ENCODE data around the gene AKAP1.
A peak's percentile ranks its signal among the peaks of the same experiment; 100 is the strongest.

AKAP1 gene

DNA sequence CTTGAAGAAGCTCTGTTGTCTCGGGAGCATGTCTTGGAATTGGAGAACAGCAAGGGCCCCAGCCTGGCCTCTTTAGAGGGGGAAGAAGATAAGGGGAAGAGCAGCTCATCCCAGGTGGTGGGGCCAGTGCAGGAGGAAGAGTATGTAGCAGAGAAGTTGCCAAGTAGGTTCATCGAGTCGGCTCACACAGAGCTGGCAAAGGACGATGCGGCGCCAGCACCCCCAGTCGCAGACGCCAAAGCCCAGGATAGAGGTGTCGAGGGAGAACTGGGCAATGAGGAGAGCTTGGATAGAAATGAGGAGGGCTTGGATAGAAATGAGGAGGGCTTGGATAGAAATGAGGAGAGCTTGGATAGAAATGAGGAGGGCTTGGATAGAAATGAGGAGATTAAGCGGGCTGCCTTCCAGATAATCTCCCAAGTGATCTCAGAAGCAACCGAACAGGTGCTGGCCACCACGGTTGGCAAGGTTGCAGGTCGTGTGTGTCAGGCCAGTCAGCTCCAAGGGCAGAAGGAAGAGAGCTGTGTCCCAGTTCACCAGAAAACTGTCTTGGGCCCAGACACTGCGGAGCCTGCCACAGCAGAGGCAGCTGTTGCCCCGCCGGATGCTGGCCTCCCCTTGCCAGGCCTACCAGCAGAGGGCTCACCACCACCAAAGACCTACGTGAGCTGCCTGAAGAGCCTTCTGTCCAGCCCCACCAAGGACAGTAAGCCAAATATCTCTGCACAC, 21.2 kb downstream of the AKAP1 start:
- no peak for DNase-seq

DNA sequence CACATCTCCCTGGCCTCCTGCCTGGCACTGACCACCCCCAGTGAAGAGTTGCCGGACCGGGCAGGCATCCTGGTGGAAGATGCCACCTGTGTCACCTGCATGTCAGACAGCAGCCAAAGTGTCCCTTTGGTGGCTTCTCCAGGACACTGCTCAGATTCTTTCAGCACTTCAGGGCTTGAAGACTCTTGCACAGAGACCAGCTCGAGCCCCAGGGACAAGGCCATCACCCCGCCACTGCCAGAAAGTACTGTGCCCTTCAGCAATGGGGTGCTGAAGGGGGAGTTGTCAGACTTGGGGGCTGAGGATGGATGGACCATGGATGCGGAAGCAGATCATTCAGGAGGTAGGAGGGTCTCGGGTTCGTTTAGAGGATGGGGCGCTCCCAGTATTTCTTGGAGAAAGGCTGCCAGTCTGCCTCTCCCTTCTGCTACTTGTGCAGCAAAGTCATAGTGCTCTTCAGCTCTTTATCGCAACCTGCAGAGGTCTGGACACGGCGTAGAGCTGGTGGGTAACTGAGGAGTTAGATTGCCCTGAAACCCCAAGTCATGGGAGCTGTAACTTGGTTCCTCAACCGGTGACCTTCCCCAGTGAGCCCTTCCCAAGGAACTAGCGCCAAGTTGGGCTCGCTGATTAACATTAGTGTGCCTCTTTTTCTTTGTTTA, 21.9 kb downstream of the AKAP1 start:
- DNase-seq: no peak

DNA sequence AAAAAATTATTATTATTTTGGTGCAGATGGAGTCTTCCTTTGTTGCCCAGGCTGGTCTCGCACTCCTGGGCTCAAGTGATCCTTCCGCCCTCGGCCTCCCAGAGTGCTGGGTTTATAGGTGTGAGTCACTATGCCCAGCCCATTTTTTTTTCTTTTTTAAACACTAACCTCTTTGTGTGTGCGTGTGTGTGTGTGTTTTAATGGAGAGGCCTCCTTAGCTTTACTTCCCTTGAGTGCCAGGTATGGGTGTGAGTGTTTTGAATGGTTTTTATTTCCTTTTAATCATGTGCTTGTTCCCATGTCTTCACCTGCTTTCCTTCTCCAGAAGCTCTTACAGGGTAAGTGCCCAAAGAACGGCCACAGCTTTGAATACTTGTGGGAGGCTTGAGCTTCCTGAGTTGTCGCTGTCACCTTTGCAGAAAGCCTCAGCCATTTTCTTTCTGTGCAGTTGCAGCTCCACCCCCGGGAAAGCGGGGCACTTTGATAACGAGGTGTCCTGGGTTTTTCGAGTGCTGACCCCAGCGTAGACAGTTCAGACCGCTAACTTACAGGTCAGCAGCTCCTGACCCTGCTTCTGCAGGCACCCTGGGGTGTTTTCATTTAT, 22.6 kb downstream of the AKAP1 start:
- no peak for DNase-seq

DNA sequence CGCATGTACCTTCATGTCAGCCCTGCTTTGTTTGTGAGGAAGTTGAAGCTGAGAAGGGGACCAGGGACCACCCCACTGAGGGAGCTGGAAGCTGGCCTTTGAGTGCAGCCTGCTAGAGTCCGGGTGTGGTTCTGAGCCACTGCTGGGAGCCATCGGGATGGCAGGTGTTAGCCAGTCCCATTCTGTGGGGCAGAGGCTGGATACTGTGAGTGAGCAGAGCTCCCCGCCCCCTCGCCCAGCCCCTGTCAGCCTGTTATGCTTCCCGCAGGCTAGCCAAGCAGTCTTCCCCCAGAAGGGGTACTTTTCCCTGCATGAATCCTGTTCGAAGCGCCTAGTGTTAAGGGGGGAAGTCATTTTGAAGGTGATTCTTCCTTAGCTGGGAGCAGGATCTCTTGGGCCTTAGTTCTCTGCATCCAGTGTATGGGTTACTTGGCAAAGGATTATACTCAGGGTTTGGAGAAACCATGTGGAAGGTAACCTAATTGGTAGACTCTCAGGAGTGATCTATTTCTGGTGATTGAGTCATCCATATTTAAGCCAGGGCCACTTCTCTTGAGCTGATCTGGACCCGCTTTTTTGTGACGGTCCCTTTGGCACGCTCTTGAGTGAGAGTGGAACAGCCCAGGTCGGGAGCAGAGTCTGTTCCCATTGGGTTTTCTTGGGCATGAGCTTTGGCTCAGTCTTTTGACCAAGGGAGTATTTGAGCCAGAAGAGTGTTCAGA, 23.8 kb downstream of the AKAP1 start:
- DNase-seq: no peak

DNA sequence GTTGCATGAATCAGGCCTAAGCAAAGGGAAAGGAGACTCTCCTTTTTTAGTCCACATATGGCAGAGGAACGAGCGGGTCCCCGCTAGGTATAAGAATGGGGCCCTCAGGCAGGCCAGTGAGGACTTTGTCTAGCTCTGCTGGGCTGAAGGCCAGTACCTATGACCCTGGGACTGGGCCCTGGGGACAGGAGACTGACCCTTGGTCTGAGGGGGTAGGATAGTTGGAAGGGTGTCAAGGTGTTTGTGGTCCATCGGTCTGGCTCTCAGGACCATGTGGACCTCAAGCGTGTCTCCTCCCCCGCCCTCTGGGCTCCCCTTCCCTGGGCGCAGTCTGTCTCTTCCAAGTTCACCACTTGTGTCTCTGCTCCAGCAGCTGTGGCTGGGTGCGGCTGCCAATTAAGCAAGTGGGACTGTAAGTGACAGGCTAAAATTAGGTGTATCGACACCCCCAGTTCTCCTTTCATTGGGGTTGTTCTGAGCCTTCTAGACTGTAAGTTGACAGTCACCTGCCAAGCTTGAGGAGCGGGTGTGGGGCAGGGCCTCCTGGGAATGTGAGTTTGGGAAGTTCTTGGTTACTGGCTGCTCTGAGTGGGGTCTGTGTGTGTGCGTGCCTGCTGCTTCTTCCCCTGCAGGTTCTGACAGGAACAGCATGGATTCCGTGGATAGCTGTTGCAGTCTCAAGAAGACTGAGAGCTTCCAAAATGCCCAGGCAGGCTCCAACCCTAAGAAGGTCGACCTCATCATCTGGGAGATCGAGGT, 24.5 kb downstream of the AKAP1 start:
- DNase-seq: no peak

DNA sequence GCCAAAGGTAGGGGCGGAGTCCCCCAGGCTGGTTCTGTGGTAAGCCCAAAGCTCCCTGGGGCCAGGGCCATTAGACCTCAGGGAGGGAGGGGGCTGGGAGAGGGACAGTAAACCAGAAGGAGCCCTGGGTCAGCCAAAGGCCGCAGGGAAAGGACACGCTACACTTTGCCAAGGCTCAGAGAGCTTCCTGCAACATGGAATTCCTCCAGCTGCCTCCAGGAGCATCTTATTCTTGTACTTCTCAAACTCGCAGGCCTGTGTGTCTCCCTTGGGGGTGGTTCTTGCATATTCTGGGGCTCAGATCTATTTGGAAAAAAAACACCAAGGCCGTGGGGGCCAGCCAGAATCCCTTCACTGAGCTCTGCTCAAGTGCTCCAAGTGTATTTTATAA, 25.1 kb downstream of the AKAP1 start:
- no peak for DNase-seq

DNA sequence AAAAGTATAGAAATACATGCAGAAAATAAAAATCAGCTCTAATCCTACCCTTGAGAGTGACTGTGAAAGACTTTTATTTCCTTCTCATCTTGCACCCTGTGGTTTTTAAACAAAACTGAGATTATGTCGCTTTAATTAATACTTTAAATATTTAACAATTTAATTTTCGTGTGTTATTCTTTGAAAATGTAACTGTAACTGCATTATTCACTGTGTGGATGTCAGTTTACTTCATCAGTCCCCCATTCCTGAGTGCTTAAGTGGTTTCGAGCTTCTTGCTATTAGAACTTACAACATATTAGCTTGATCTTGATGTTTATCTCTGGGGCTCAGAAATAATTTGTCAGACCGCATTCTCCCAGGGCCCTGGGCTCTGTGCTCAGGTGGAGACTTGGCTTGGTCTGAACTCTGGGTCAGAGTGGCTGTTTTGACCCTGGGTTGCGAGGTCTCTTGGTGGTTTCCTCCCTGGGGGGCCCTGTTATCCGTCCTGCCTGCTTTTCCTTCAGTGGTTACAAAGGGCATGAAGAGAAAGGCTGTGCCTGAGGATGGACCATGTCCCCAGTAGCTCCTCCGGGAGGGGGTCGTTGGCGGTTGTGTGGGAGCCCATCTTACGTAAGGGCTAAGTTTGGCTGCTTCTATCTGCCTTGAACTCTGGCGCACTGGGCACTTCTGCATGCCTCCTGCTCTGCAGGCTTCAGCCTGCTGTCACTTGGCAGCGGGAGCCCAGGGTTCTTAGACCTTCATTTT, 25.7 kb downstream of the AKAP1 start:
- peak; percentile 81 for DNase-seq

DNA sequence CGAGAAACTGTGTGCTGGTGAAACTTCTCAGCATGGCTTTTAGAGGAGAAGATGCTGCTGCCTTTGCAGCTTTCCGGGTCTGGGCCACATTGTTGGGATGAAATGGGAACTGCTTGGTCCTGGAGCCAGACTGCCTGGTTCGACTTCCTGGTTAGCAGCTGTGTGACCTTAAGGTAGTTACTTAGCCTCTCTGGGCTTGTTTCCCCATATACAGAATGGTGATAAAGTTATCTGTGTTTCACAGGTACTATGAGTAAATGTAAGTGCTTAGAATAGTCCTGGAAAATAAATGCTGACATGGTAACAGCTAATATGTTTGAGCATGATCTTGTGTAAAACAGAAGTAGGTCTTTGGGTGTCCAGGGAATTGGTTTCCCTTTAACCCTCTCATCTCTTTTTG, 26.3 kb downstream of the AKAP1 start:
- no peak for DNase-seq

DNA sequence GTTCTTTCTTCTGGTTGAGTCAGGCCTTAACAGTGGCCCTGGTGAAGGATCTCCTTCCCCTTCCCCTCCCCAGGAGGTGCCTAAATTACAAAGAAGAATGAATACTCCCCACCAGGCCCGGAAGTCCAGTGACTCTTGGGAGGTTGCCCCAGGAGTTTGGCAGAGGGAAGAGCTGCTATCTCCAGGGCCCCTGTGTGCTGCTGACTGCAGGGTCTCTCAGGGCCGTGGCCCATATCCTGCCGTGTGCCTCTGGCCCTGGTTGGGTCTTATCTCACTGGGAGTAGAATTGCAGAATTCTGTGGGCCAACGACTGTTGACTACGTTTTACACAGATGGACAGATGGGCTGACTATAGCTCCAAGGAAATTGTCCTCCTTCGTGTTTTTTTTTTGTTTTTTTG, 28.0 kb downstream of the AKAP1 start:
- peak; percentile 15 for DNase-seq

DNA sequence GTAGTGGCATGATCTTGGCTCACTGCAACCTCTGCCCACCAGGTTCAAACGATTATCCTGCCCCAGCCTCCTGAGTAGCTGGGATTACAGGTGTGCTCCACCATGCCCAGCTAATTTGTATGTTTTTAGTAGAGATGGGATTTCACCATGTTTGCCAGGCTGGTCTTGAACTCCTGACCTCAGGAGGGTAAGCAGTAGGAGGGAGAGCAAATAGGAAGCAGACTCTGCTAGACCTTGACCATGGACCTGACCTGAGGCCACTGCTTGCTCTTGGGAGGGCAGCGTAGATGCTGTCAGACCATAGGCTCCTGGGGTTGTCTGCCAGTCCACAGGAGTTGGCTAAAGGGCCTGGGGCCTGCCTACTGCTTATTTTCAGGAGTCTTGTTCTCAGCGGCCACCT, 28.6 kb downstream of the AKAP1 start:
- DNase-seq: no peak

DNA sequence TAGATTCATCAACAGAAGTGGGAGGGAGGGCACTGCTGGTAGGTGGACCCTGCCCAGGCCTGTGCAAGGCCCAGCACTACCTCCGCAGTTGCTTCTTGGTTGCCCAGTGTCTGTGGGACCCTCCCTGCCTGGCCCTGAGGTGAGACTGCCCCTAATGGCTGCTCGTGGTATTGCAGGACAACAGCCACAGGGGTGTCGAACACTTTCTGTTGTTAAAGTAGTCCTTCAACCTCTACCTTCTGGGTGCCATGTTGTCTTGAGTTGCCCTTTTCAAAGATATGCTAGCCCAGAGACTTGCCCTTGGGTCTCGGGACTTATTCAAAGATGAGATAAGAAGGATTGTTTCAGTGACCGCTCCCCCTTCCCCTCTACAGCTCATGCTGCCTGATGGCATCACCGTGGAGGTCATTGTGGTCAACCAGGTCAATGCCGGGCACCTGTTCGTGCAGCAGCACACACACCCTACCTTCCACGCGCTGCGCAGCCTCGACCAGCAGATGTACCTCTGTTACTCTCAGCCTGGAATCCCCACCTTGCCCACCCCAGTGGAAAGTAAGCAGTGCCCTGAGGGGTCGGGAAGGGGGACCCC, 29.1 kb downstream of the AKAP1 start:
- no peak for DNase-seq

DNA sequence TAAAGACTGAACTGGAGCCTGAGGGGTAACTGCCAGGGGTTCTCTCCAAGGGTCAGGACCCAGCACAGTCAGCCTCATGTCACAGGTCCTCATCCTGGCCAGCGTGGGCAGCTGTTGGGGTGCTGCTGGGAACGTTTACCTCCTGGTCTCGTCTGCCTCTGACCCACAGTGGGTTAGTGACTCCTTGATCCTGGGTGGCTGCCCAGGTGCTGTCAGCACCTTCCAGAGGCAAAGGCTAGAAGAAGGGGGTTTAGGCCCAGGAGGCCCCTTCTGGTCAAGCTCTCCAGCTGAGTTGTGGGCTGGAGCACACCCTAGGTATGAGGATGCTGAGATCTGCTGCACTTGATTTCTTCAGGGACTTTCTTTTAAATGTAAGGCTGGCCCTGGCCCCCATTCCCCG, 30.3 kb downstream of the AKAP1 start:
- no peak for DNase-seq

DNA sequence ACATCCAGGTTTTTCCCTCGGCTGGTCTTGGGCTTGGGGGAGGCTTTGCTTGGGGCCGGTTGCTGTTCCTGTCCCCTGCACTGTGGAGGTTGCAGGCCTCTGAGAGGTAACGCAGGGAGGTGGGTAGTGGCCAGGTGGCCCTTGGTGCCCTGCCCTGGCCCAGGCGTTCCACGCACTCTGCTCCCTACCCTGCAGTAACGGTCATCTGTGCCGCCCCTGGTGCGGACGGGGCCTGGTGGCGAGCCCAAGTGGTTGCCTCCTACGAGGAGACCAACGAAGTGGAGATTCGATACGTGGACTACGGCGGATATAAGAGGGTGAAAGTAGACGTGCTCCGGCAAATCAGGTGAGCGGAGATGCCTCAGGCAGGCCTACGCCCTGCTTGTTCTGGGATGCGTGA, 30.9 kb downstream of the AKAP1 start:
- DNase-seq: no peak

DNA sequence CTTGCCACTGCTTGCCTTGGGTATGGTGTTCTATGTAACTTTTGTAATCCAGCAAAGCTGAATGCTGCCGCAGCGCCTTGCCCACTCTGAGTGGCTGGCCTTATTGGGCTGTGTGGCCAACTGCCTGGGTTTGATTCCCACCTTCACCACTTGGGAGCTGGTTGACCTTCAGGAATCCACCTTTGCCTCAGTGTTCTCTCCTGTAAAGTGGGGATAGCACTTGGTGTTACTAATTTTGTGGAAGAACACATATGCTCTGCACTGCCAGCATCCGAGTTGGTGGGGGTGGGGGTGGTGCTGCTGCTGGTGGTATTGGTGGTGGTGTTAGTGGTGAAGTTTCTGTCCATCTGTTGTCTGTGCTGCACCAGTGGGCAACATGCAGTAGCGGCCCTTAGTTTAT, 32.8 kb downstream of the AKAP1 start:
- DNase-seq: no peak

DNA sequence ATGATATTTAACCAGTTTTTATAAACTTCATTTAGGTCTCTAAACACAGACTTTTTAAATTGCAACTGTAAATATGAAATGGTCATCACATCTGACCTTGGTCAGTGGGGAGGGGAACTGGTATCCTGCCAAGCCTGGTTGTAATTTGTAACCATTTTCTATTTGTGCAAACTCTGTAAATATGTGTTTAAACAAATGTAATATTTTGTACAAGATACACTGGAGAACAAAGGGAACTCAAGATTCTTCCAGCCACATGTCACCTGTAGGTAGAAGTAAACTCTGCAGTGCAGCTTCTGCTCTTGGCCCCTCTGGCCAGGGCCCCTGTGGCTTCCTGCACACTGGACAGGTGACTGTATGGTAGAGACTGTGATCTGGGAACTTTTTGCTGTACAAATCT, 35.8 kb downstream of the AKAP1 start:
- no peak for DNase-seq

DNA sequence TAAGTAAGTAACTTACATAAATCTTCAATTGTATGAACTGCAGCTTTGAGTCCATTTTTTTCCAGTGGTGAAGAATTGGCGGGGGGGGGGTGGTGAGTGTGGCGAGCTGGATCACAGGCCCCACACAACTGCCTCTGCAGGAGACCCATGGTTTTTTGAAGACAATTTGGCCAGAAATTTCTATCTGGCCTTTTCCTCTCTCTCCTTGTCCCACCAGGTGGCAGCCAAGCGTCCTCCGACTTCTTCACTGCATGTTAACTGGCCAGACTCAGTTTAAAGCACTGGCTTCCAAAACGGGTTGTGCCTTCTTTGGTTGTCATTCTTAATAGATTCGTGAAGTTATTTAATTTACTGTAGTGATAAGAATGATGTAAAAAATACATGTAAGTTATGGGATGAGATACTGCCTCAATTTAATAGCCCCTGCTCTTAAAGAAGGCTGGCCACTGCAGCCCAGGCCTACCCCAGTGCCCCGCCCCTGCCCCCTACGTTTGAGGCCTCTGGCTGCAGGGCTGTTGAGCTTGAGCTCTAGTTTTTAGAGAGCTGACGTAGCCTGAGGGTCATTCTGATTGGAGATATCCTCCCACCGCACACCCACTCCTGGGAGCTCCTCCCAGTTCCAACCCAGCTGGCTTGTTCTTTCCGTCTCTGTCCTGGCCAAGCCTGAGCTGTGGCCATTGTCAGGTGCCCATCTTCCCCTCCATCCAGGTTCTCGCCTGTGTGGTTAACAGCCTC, 36.4 kb downstream of the AKAP1 start:
- no peak for DNase-seq

DNA sequence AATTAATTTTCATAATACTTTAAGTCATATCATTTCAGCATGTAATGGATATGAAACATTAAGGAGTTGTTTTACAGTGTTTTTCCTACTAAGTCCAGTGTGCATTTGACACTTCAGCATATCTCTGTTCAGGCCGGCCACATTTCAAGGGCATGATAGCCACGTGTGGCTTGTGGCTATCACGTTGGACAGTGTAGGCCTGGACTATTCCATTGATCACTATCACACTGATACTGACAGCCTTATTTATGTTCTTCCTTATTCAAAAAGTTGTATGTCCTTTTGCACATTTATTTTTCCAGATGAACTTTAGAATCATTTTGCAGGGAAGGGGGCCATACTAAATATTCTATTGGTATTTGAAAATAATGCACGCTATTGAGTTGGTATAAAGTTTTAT, 39.0 kb downstream of the AKAP1 start:
- DNase-seq: no peak

DNA sequence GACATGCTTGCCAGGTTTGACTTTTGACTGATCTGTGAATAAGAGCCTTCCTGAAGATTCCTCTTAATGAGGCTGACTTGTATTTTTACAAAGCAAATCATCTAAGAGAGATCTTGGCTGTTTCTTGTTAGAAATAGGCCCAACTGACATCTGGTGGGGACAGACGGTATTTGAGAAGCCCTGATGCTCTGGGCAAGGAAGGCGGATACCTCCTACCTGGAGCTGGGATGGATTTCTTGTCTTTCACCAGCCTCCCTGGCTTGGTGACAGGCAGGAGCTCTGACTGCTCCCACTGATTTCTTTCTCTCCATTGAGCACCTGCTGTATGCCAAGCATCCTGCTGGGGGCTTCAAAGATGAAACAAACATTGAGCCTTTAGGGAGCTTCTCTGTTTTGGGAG, 40.4 kb downstream of the AKAP1 start:
- DNase-seq: no peak

DNA sequence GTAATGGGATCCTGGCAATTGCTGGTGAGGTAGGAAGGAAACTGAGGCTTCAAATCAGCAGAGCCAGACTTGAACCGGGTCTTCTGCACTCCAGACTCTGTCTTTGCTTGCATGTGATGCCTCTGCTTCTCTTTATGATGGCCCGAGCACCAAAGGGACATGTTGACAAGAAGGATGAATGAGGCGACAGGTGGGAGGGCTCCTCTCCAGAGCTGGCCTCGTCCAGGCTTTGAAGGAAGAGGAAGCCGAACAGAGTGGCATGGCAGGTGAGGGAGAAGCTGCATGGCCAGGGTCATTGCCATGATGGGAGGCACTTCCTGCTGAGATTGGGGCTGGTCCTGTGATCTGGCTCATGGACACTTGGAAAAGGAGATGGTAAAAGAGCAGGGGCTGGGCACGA, 40.8 kb downstream of the AKAP1 start:
- no peak for DNase-seq

DNA sequence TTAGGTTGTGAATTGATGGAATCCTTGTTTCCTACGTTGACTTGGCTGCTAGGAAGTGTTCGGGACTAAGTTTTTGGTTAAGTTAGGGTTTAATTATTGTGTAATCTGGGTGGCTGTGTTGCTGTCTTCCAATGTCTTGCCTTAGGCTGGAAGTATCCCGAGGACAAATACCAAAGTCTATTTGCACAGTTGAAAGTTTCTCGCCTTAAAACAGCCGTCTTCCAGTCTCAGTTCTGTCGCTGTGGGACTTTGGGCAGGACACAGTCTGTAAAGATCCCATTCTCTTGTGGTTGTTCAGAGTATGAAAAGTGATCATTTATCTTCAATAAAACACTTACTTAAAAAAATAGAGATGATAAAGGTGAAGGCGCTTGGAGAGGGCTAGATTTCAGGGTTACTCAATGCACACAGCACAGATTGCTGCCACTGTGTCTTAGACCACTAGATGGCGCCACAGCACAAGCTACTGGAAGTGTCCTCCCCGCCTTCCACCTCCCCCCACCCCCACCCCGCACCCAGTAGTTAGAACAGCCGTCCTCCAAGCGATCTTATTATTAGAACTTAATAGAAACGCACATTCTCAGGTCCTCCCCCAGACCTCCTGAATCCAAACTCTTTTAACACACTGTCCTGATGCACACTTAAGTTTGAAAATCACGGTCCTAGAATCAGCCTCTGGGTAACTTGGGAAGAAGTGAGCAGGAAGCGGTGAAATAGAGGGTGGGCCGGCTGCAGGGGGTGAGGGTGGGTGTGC, 45.8 kb downstream of the AKAP1 start:
- peak; percentile 4 for DNase-seq

All from GF-D8 (cell line).